Esophagus muscularis mucosa (tissue), 3 donors: Measurements from ENCODE around the gene COX6A2.

Source experiments
- POLR2A ChIP-seq: fragments of 450-650 bp; IDR thresholded peaks from one replicate; pipeline ENCODE4 v1.6.1; 2017; ENCODE audit warnings: antibody characterized with exemption, moderate library complexity, mild to moderate bottlenecking, low read depth
- TF ChIP-seq, protein P1 (sequence below), 3 experiments: fragments of 200-600 bp in 2 of 3; fragments of 450-650 bp in 1 of 3; sonication (generic) in 2 of 3; IDR thresholded peaks; one replicate each; pipeline ENCODE4 v1.5.1; 2017 to 2019; ENCODE audit warnings: antibody characterized with exemption in 3 of 3, mild to moderate bottlenecking in 2 of 3, moderate library complexity in 1 of 3

GRCh38 chr16:31474773-31475738 is 46.9 kb upstream of the COX6A2 start:
- no peak for TF ChIP-seq POLR2A
- TF ChIP-seq, protein P1, sequence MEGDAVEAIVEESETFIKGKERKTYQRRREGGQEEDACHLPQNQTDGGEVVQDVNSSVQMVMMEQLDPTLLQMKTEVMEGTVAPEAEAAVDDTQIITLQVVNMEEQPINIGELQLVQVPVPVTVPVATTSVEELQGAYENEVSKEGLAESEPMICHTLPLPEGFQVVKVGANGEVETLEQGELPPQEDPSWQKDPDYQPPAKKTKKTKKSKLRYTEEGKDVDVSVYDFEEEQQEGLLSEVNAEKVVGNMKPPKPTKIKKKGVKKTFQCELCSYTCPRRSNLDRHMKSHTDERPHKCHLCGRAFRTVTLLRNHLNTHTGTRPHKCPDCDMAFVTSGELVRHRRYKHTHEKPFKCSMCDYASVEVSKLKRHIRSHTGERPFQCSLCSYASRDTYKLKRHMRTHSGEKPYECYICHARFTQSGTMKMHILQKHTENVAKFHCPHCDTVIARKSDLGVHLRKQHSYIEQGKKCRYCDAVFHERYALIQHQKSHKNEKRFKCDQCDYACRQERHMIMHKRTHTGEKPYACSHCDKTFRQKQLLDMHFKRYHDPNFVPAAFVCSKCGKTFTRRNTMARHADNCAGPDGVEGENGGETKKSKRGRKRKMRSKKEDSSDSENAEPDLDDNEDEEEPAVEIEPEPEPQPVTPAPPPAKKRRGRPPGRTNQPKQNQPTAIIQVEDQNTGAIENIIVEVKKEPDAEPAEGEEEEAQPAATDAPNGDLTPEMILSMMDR (IDR thresholded peaks at IDR 0.05), result no peak
